T-helper 17 cell (primary cell): ENCODE data around the gene PIK3R3. TPM values are rescaled to one million over a fixed set of nuclear protein-coding genes. Genes with fewer than 3 reads are reported as not detected.

Experiments
- ATAC-seq: fragments of 150-1000 bp; cut with Tn5 transposase; 2 replicates; pipeline ENCODE4 v1.10.0; 2021; ENCODE audit warnings: mild to moderate bottlenecking, moderate library complexity
- DNase-seq, 3 donors: peaks; one replicate each; pipeline versions ENCODE4 v3.0.0 to v3.0.0-alpha.2; 2020 to 2021
- H3K9me3 ChIP-seq: one replicate; pipeline ENCODE4 v1.7.0; 2013; ENCODE audit warnings: low read length, mild to moderate bottlenecking; ENCODE audit not compliant: control insufficient read depth, poor library complexity, severe bottlenecking
- H3K27ac Mint-ChIP-seq: one replicate; pipeline ENCODE4 v1.8.0; 2022; ENCODE audit warnings: mild to moderate bottlenecking, moderate library complexity, mixed read lengths
- H3K27me3 Mint-ChIP-seq: one replicate; pipeline ENCODE4 v1.8.0; 2022; ENCODE audit warnings: mixed read lengths
- H3K36me3 Mint-ChIP-seq: one replicate; pipeline ENCODE4 v1.8.0; 2022; ENCODE audit warnings: low read depth, mixed read lengths
- H3K4me1 Mint-ChIP-seq: one replicate; pipeline ENCODE4 v1.8.0; 2022; ENCODE audit warnings: mild to moderate bottlenecking, mixed read lengths
- H3K4me3 Mint-ChIP-seq: one replicate; pipeline ENCODE4 v1.8.0; 2022; ENCODE audit warnings: mild to moderate bottlenecking, moderate library complexity, mixed read lengths
- total RNA-seq, 4 donors: library from RNA in 2 of 4; stranded (reverse) in 2 of 4; gene quantifications; one replicate each; pipeline ENCODE4 v1.2.3 and lab custom pipeline; 2022 to 2026

Gene PIK3R3
- total RNA-seq, 2 donors from 2014 or later = 0.32 to 0.47 TPM

GRCh38 chr1:46011121-46011695 lies 121.2 kb downstream of the PIK3R3 start:
- Mint-ChIP-seq H3K27ac (no peak overlapping the region), H3K27me3 (no peaks in the 10 kb centered on the region), H3K36me3 (peaks cover 17% of the 10 kb centered on the region), H3K4me1 (peaks cover 2% of the 10 kb centered on the region), H3K4me3 (no peak overlapping the region)
- no peaks in the 10 kb centered on the region for H3K9me3 ChIP-seq
- DNase-seq (no peak), ATAC-seq (no peak)

GRCh38 chr1:46010611-46011010 lies 121.8 kb downstream of the PIK3R3 start:
- Mint-ChIP-seq H3K4me1 (peaks cover 2% of the 10 kb centered on the region), H3K27me3 (no peaks in the 10 kb centered on the region), H3K4me3 (no peak overlapping the region), H3K27ac (no peak overlapping the region), H3K36me3 (peaks cover 17% of the 10 kb centered on the region)
- H3K9me3 ChIP-seq = no peaks in the 10 kb centered on the region
- ATAC-seq (no peak), DNase-seq (no peak)

- Mint-ChIP-seq H3K4me1 (peaks cover 2% of the 10 kb centered on the region), H3K27ac (no peak overlapping the region), H3K36me3 (peaks cover 17% of the 10 kb centered on the region), H3K4me3 (no peak overlapping the region), H3K27me3 (no peaks in the 10 kb centered on the region)
- DNase-seq = no peak
- no peaks in the 10 kb centered on the region for H3K9me3 ChIP-seq
- no peak for ATAC-seq
Measured at GRCh38 chr1:46008585-46008984, 123.8 kb downstream of the PIK3R3 start.

- peaks cover 17% of the 10 kb centered on the region for H3K36me3 Mint-ChIP-seq
- H3K27me3 Mint-ChIP-seq = no peaks in the 10 kb centered on the region
- no peak overlapping the region for H3K4me3 Mint-ChIP-seq
Measured at GRCh38 chr1:46005594-46005993, 126.8 kb downstream of the PIK3R3 start.

GRCh38 chr1:46004492-46004891 lies 127.9 kb downstream of the PIK3R3 start:
- DNase-seq (no peak), ATAC-seq (no peak)
- Mint-ChIP-seq H3K36me3 (peaks cover 10% of the 10 kb centered on the region), H3K27ac (no peak overlapping the region), H3K4me3 (no peak overlapping the region), H3K4me1 (peaks cover 4% of the 10 kb centered on the region), H3K27me3 (no peaks in the 10 kb centered on the region)
- H3K9me3 ChIP-seq = no peaks in the 10 kb centered on the region

More at GRCh38 chr1:46005594-46005993, 126.8 kb downstream of the PIK3R3 start:
- no peaks in the 10 kb centered on the region for H3K9me3 ChIP-seq
- no peak for ATAC-seq
- no peak for DNase-seq
- Mint-ChIP-seq H3K27ac (no peak overlapping the region), H3K4me1 (peaks cover 4% of the 10 kb centered on the region)

GRCh38 chr1:46003315-46003714 lies 129.1 kb downstream of the PIK3R3 start:
- H3K4me1 Mint-ChIP-seq = peaks cover 4% of the 10 kb centered on the region
- DNase-seq (no peak), ATAC-seq (no peak)
- H3K9me3 ChIP-seq = no peaks in the 10 kb centered on the region
- peaks cover 8% of the 10 kb centered on the region for H3K36me3 Mint-ChIP-seq
- no peak overlapping the region for H3K4me3 Mint-ChIP-seq
- H3K27ac Mint-ChIP-seq = no peak overlapping the region
- H3K27me3 Mint-ChIP-seq = no peaks in the 10 kb centered on the region

GRCh38 chr1:46002551-46003150 lies 129.8 kb downstream of the PIK3R3 start:
- ATAC-seq = no peak
- Mint-ChIP-seq H3K4me1 (peaks cover 2% of the 10 kb centered on the region), H3K27ac (no peak overlapping the region), H3K27me3 (no peaks in the 10 kb centered on the region), H3K36me3 (peaks cover 6% of the 10 kb centered on the region), H3K4me3 (no peak overlapping the region)
- no peak for DNase-seq
- H3K9me3 ChIP-seq = no peaks in the 10 kb centered on the region

- no peaks in the 10 kb centered on the region for H3K9me3 ChIP-seq
- Mint-ChIP-seq H3K4me3 (no peak overlapping the region), H3K4me1 (peaks cover 2% of the 10 kb centered on the region), H3K27me3 (no peaks in the 10 kb centered on the region), H3K27ac (no peak overlapping the region), H3K36me3 (no peaks in the 10 kb centered on the region)
- DNase-seq (no peak), ATAC-seq (no peak)
Measured at GRCh38 chr1:46001081-46001785, 131.2 kb downstream of the PIK3R3 start.

- Mint-ChIP-seq H3K27me3 (no peaks in the 10 kb centered on the region), H3K4me1 (peaks cover 2% of the 10 kb centered on the region), H3K27ac (no peak overlapping the region), H3K36me3 (no peaks in the 10 kb centered on the region), H3K4me3 (no peak overlapping the region)
- no peak for DNase-seq
- no peaks in the 10 kb centered on the region for H3K9me3 ChIP-seq
- no peak for ATAC-seq
Measured at GRCh38 chr1:45999507-45999906, 132.9 kb downstream of the PIK3R3 start.

GRCh38 chr1:45998020-45998617 lies 134.3 kb downstream of the PIK3R3 start:
- Mint-ChIP-seq H3K4me1 (peaks cover 2% of the 10 kb centered on the region), H3K4me3 (no peak overlapping the region), H3K27ac (no peak overlapping the region), H3K36me3 (no peaks in the 10 kb centered on the region), H3K27me3 (no peaks in the 10 kb centered on the region)
- ATAC-seq = no peak
- no peak for DNase-seq
- H3K9me3 ChIP-seq = no peaks in the 10 kb centered on the region

- Mint-ChIP-seq H3K27ac (no peak overlapping the region), H3K4me3 (no peak overlapping the region), H3K36me3 (peaks cover 2% of the 10 kb centered on the region), H3K4me1 (no peaks in the 10 kb centered on the region), H3K27me3 (no peaks in the 10 kb centered on the region)
- DNase-seq = no peak
- H3K9me3 ChIP-seq = no peaks in the 10 kb centered on the region
- no peak for ATAC-seq
Measured at GRCh38 chr1:45995298-45995697, 137.1 kb downstream of the PIK3R3 start.

- DNase-seq (no peak), ATAC-seq (no peak)
- Mint-ChIP-seq H3K4me1 (no peaks in the 10 kb centered on the region), H3K36me3 (peaks cover 2% of the 10 kb centered on the region), H3K27ac (no peak overlapping the region), H3K27me3 (no peaks in the 10 kb centered on the region), H3K4me3 (no peak overlapping the region)
- no peaks in the 10 kb centered on the region for H3K9me3 ChIP-seq
Measured at GRCh38 chr1:45994423-45994822, 138.0 kb downstream of the PIK3R3 start.
